Hepatocyte (in vitro differentiated cells): ENCODE measurements around the gene MLC1.

Source experiments
- CTCF ChIP-seq: fragments of 200-600 bp; sonication (generic); IDR thresholded peaks from 2 replicates; pipeline ENCODE4 v1.5.1; 2016; ENCODE audit warnings: antibody characterized with exemption, mild to moderate bottlenecking; ENCODE audit not compliant: poor library complexity
- EZH2phosphoT487 ChIP-seq: fragments of 200-600 bp; sonication (generic); IDR thresholded peaks from one replicate; pipeline ENCODE4 v1.6.1; 2018; ENCODE audit warnings: antibody characterized with exemption, mild to moderate bottlenecking, low read depth, moderate library complexity; ENCODE audit not compliant: unreplicated experiment, severe bottlenecking

- TF ChIP-seq CTCF: no peak
- TF ChIP-seq EZH2phosphoT487: no peak
Measured at GRCh38 chr22:50039669-50040443, 45.4 kb downstream of the MLC1 start.
